HEK293 (cell line): ENCODE data around the gene CKAP4.

Source experiments
- CTCF ChIA-PET: fragments of 350-600 bp; formaldehyde crosslinking; extraction: SDS; loops from one replicate; lab custom pipeline; 2021; ENCODE audit warnings: antibody characterized with exemption; lab: Yijun Ruan, JAX
- POLR2A ChIA-PET: fragments of 300-600 bp; formaldehyde crosslinking; extraction: SDS; loops from one replicate; lab custom pipeline; 2020; ENCODE audit warnings: antibody characterized with exemption, inconsistent platforms; lab: Yijun Ruan, JAX
- H3K27ac ChIP-seq: fragments of 200-500 bp; sonication (Bioruptor generic); 2 replicates; pipeline ENCODE4 v1.5.1; 2014; ENCODE audit warnings: low read depth, low read length, control low read depth, inconsistent platforms; ENCODE audit errors: extremely low read depth
- H3K36me3 ChIP-seq, 2 experiments: fragments of 200-500 bp in 1 of 2; sonication (Bioruptor generic) in 1 of 2; 1 replicate in 1 of 2; 2 replicates in 1 of 2; pipeline ENCODE4 v1.5.1; 2014 to 2017; ENCODE audit warnings: inconsistent platforms in 2 of 2, low read length in 2 of 2; ENCODE audit not compliant: control insufficient read depth in 2 of 2, insufficient read depth in 1 of 2
- H3K4me1 ChIP-seq: fragments of 200-500 bp; sonication (Bioruptor generic); 2 replicates; pipeline ENCODE4 v1.5.1; 2014; ENCODE audit warnings: mild to moderate bottlenecking, low read length, inconsistent platforms; ENCODE audit not compliant: control insufficient read depth, insufficient read depth
- H3K4me3 ChIP-seq: 2 replicates; pipeline ENCODE4 v1.5.1; 2011; ENCODE audit warnings: low read depth, mild to moderate bottlenecking, control low read depth, low read length, moderate library complexity
- H3K9me3 ChIP-seq: fragments of 200-500 bp; sonication (Bioruptor generic); 2 replicates; pipeline ENCODE4 v1.5.1; 2014; ENCODE audit warnings: low read depth, low read length, inconsistent platforms; ENCODE audit not compliant: control insufficient read depth, insufficient read depth
- GLIS2 ChIP-seq: fragments of 450-650 bp; formaldehyde crosslinking; IDR thresholded peaks from 2 replicates; pipeline ENCODE4 v1.5.1; 2016; ENCODE audit warnings: missing biosample characterization, missing genetic modification characterization
- IKZF3 ChIP-seq: fragments of 450-650 bp; IDR thresholded peaks from 2 replicates; pipeline ENCODE4 v1.5.0; 2018; ENCODE audit warnings: missing biosample characterization, mild to moderate bottlenecking, missing genetic modification characterization, moderate library complexity
- KLF7 ChIP-seq: fragments of 450-650 bp; formaldehyde crosslinking; IDR thresholded peaks from 2 replicates; pipeline ENCODE4 v1.5.1; 2016; ENCODE audit warnings: missing biosample characterization, missing genetic modification characterization, borderline replicate concordance
- SCRT1 ChIP-seq: fragments of 450-650 bp; formaldehyde crosslinking; IDR thresholded peaks from 2 replicates; pipeline ENCODE4 v1.5.1; 2016; ENCODE audit warnings: missing biosample characterization, missing genetic modification characterization, borderline replicate concordance
- WT1 ChIP-seq: fragments of 450-650 bp; formaldehyde crosslinking; IDR thresholded peaks from 2 replicates; pipeline ENCODE4 v1.5.1; 2016; ENCODE audit warnings: missing biosample characterization, missing genetic modification characterization
- ZBTB21 ChIP-seq: fragments of 450-650 bp; formaldehyde crosslinking; IDR thresholded peaks from 2 replicates; pipeline ENCODE4 v1.5.1; 2017; ENCODE audit warnings: missing biosample characterization, missing genetic modification characterization
- ZBTB6 ChIP-seq: fragments of 450-650 bp; formaldehyde crosslinking; IDR thresholded peaks from 2 replicates; pipeline ENCODE4 v1.5.1; 2017; ENCODE audit warnings: missing biosample characterization, missing genetic modification characterization
- ZNF155 ChIP-seq: fragments of 450-650 bp; formaldehyde crosslinking; IDR thresholded peaks from 2 replicates; pipeline ENCODE4 v1.5.1; 2016; ENCODE audit warnings: missing biosample characterization, missing genetic modification characterization
- ZNF2 ChIP-seq: fragments of 450-650 bp; formaldehyde crosslinking; IDR thresholded peaks from 2 replicates; pipeline ENCODE4 v1.5.1; 2016; ENCODE audit warnings: missing biosample characterization, missing genetic modification characterization
- ZNF202 ChIP-seq: fragments of 450-650 bp; formaldehyde crosslinking; IDR thresholded peaks from 2 replicates; pipeline ENCODE4 v1.5.1; 2016; ENCODE audit warnings: missing biosample characterization, missing genetic modification characterization, borderline replicate concordance
- ZNF223 ChIP-seq: fragments of 450-650 bp; formaldehyde crosslinking; IDR thresholded peaks from 2 replicates; pipeline ENCODE4 v1.5.1; 2016; ENCODE audit warnings: missing biosample characterization, missing genetic modification characterization
- ZNF302 ChIP-seq: fragments of 450-650 bp; formaldehyde crosslinking; IDR thresholded peaks from 2 replicates; pipeline ENCODE4 v1.5.1; 2016; ENCODE audit warnings: missing biosample characterization, missing genetic modification characterization, low read depth
- ZNF350 ChIP-seq: fragments of 450-650 bp; formaldehyde crosslinking; IDR thresholded peaks from 2 replicates; pipeline ENCODE4 v1.5.0; 2017; ENCODE audit warnings: missing biosample characterization, mild to moderate bottlenecking, missing genetic modification characterization
- ZNF37A ChIP-seq: fragments of 450-650 bp; IDR thresholded peaks from 2 replicates; pipeline ENCODE4 v1.5.1; 2018; ENCODE audit warnings: missing biosample characterization, missing genetic modification characterization
- ZNF449 ChIP-seq: fragments of 450-650 bp; formaldehyde crosslinking; IDR thresholded peaks from 2 replicates; pipeline ENCODE4 v1.5.1; 2017; ENCODE audit warnings: missing biosample characterization, mild to moderate bottlenecking, missing genetic modification characterization, moderate library complexity
- ZNF558 ChIP-seq: fragments of 450-650 bp; formaldehyde crosslinking; IDR thresholded peaks from 2 replicates; pipeline ENCODE4 v1.5.1; 2016; ENCODE audit warnings: missing biosample characterization, missing genetic modification characterization
- ZNF560 ChIP-seq: fragments of 450-650 bp; formaldehyde crosslinking; IDR thresholded peaks from 2 replicates; pipeline ENCODE4 v1.5.1; 2017; ENCODE audit warnings: missing biosample characterization, missing genetic modification characterization, borderline replicate concordance
- ZNF624 ChIP-seq: fragments of 450-650 bp; formaldehyde crosslinking; IDR thresholded peaks from 2 replicates; pipeline ENCODE4 v1.5.1; 2017; ENCODE audit warnings: missing biosample characterization, missing genetic modification characterization
- ZNF791 ChIP-seq: fragments of 450-650 bp; formaldehyde crosslinking; IDR thresholded peaks from 2 replicates; pipeline ENCODE4 v1.5.1; 2016; ENCODE audit warnings: missing biosample characterization, missing genetic modification characterization
- ZNF843 ChIP-seq: fragments of 450-650 bp; formaldehyde crosslinking; IDR thresholded peaks from 2 replicates; pipeline ENCODE4 v1.5.1; 2016; ENCODE audit warnings: missing biosample characterization, missing genetic modification characterization
- ZSCAN23 ChIP-seq: fragments of 450-650 bp; formaldehyde crosslinking; IDR thresholded peaks from 2 replicates; pipeline ENCODE4 v1.5.1; 2016; ENCODE audit warnings: missing biosample characterization, missing genetic modification characterization
- ZSCAN4 ChIP-seq: fragments of 450-650 bp; formaldehyde crosslinking; IDR thresholded peaks from 2 replicates; pipeline ENCODE4 v1.5.1; 2017; ENCODE audit warnings: missing biosample characterization, missing genetic modification characterization
- TF ChIP-seq, protein P1 (sequence below): fragments of 450-650 bp; formaldehyde crosslinking; IDR thresholded peaks from 2 replicates; pipeline ENCODE4 v1.5.1; 2016; ENCODE audit warnings: missing biosample characterization, missing genetic modification characterization
- TF ChIP-seq, protein P2 (sequence below): fragments of 450-650 bp; formaldehyde crosslinking; IDR thresholded peaks from 2 replicates; pipeline ENCODE4 v1.5.1; 2016; ENCODE audit warnings: missing biosample characterization, missing genetic modification characterization

The CKAP4 gene

GRCh38 chr12:106271575-106272505 is 24.0 kb upstream of the CKAP4 start:
- H3K4me1 ChIP-seq, result no peaks in the 10 kb centered on the region
- POLR2A ChIA-PET, result no interaction called here
- TF ChIP-seq ZNF37A (tag by site-specific recombination), result no peak
- no peak for TF ChIP-seq ZSCAN23
- TF ChIP-seq, protein P1, sequence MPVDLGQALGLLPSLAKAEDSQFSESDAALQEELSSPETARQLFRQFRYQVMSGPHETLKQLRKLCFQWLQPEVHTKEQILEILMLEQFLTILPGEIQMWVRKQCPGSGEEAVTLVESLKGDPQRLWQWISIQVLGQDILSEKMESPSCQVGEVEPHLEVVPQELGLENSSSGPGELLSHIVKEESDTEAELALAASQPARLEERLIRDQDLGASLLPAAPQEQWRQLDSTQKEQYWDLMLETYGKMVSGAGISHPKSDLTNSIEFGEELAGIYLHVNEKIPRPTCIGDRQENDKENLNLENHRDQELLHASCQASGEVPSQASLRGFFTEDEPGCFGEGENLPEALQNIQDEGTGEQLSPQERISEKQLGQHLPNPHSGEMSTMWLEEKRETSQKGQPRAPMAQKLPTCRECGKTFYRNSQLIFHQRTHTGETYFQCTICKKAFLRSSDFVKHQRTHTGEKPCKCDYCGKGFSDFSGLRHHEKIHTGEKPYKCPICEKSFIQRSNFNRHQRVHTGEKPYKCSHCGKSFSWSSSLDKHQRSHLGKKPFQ (tag by site-specific recombination), result no peak
- no peak for TF ChIP-seq ZNF350
- no peak for TF ChIP-seq WT1
- no peak for TF ChIP-seq ZSCAN4 (tag by site-specific recombination)
- TF ChIP-seq ZNF449 (tag by site-specific recombination), result no peak
- TF ChIP-seq ZNF791 (tag by site-specific recombination), result no peak
- no peak for TF ChIP-seq ZNF202
- TF ChIP-seq ZNF2 (tag by site-specific recombination), result no peak
- TF ChIP-seq ZBTB6 (tag by site-specific recombination), result no peak
- no peak for TF ChIP-seq ZNF223 (tag by site-specific recombination)
- no peak for TF ChIP-seq ZBTB21 (tag by site-specific recombination)
- TF ChIP-seq ZNF155 (tag by site-specific recombination), result no peak
- TF ChIP-seq, all 188 proteins: peak for 0
- CTCF ChIA-PET, result interaction anchor here (0.5 to 2.1 kb wide), 4 partner anchors 10 to 74 kb away, joined by 3 to 18 read pairs (median 3); no protein-coding TSS in a partner anchor
- no peak overlapping the region for H3K4me3 ChIP-seq
- H3K27ac ChIP-seq, result no peak overlapping the region
- H3K36me3 ChIP-seq, result no peaks in the 10 kb centered on the region
- H3K9me3 ChIP-seq, result no peaks in the 10 kb centered on the region

DNA sequence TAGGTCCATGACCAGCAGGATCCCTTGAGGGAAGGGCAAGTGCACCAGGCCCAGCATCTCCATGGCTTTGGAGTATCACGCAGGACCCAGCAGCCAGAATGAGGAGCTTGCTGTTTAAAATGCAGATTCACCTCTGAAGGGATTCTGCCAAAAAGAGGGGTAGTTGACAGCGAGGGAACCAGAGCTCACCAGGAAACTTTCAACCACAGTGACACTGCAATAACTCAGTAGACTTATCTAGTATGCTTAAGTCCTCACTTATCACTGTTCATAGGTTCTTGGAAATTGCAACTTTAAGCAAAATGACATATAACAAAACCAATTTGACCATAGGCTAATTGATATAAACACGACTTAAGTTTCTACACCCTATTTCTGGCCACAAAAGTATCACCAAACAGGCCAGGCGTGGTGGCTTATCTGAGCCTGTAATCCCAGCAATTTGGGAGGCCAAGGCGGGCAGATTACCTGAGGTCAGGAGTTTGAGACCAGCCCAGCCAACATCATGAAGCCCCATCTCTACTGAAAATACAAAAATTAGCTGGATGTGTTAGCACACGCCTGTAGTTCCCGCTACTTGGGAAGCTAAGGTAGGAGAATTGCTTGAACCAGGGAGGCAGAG is 21.4 kb upstream of the CKAP4 start:
- no peaks in the 10 kb centered on the region for H3K36me3 ChIP-seq
- no peaks in the 10 kb centered on the region for H3K4me1 ChIP-seq
- ChIA-PET CTCF (interaction anchor here (1.0 to 5.2 kb wide), 2 partner anchors 13 to 42 kb away, joined by 4 to 25 read pairs; no protein-coding TSS in a partner anchor), POLR2A (no interaction called here)
- no peak overlapping the region for H3K4me3 ChIP-seq
- no peak overlapping the region for H3K27ac ChIP-seq
- no peaks in the 10 kb centered on the region for H3K9me3 ChIP-seq
- TF ChIP-seq, protein P2, sequence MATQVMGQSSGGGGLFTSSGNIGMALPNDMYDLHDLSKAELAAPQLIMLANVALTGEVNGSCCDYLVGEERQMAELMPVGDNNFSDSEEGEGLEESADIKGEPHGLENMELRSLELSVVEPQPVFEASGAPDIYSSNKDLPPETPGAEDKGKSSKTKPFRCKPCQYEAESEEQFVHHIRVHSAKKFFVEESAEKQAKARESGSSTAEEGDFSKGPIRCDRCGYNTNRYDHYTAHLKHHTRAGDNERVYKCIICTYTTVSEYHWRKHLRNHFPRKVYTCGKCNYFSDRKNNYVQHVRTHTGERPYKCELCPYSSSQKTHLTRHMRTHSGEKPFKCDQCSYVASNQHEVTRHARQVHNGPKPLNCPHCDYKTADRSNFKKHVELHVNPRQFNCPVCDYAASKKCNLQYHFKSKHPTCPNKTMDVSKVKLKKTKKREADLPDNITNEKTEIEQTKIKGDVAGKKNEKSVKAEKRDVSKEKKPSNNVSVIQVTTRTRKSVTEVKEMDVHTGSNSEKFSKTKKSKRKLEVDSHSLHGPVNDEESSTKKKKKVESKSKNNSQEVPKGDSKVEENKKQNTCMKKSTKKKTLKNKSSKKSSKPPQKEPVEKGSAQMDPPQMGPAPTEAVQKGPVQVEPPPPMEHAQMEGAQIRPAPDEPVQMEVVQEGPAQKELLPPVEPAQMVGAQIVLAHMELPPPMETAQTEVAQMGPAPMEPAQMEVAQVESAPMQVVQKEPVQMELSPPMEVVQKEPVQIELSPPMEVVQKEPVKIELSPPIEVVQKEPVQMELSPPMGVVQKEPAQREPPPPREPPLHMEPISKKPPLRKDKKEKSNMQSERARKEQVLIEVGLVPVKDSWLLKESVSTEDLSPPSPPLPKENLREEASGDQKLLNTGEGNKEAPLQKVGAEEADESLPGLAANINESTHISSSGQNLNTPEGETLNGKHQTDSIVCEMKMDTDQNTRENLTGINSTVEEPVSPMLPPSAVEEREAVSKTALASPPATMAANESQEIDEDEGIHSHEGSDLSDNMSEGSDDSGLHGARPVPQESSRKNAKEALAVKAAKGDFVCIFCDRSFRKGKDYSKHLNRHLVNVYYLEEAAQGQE (tag by site-specific recombination), result no peak
- TF ChIP-seq GLIS2 (no peak), ZNF560 (tag by site-specific recombination) (no peak), SCRT1 (tag by site-specific recombination) (no peak), IKZF3 (tag by site-specific recombination) (no peak), ZNF302 (tag by site-specific recombination) (no peak), ZNF624 (tag by site-specific recombination) (no peak), ZNF558 (tag by site-specific recombination) (no peak), ZNF843 (tag by site-specific recombination) (no peak), KLF7 (tag by site-specific recombination) (no peak)
